ENCODE results near the gene RIPPLY2.

DNA sequence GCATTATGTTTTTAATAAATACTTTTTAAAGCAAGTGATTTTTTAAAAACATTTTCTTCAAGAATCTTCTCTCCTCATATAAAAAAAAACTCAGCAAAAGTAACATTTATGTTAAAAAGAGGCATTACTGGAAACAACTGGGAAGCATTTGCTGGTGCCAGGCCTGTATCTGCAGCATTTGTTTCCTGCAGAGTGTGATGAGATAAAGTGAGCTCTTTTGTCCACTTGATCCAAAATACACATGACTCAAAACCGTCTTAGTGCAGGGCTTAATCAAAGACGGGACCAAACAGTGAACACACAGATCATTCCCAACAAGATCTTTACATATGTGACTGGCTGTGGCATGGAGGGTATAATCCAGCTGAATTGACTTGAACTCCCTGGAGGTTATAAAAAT is 28.3 kb upstream of the RIPPLY2 start:
- TF ChIP-seq POLR2A (IDR thresholded peaks at IDR 0.05; ENCODE audit: low read depth, low read length) (no peak), TAF1 (IDR thresholded peaks at IDR 0.05; ENCODE audit: borderline replicate concordance, low read depth, low read length) (no peak), POLR2AphosphoS5 (IDR thresholded peaks at IDR 0.05; ENCODE audit: low read depth, low read length) (no peak)

Data from GM12892 (cell line).